Peyer's patch (tissue), 4 donors: Measurements from ENCODE around the gene SMURF1.

Experiments used
- POLR2A ChIP-seq, 2 donors: fragments of 450-650 bp; IDR thresholded peaks; one replicate each; pipeline ENCODE4 v1.5.1; 2017; ENCODE audit warnings: antibody characterized with exemption in 2 of 2, mild to moderate bottlenecking in 2 of 2, moderate library complexity in 2 of 2
- TF ChIP-seq, protein P1 (sequence below), 6 experiments: fragments of 450-650 bp in 4 of 6; fragments of 200-600 bp in 2 of 6; sonication (generic) in 1 of 6; IDR thresholded peaks; one replicate each; pipeline ENCODE4 v1.5.1; 2017 to 2019; ENCODE audit warnings: antibody characterized with exemption in 6 of 6, mild to moderate bottlenecking in 3 of 6, moderate library complexity in 1 of 6

GRCh38 chr7:98995523-98996149 lies 148.3 kb downstream of the SMURF1 start:
- TF ChIP-seq, protein P1, sequence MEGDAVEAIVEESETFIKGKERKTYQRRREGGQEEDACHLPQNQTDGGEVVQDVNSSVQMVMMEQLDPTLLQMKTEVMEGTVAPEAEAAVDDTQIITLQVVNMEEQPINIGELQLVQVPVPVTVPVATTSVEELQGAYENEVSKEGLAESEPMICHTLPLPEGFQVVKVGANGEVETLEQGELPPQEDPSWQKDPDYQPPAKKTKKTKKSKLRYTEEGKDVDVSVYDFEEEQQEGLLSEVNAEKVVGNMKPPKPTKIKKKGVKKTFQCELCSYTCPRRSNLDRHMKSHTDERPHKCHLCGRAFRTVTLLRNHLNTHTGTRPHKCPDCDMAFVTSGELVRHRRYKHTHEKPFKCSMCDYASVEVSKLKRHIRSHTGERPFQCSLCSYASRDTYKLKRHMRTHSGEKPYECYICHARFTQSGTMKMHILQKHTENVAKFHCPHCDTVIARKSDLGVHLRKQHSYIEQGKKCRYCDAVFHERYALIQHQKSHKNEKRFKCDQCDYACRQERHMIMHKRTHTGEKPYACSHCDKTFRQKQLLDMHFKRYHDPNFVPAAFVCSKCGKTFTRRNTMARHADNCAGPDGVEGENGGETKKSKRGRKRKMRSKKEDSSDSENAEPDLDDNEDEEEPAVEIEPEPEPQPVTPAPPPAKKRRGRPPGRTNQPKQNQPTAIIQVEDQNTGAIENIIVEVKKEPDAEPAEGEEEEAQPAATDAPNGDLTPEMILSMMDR (IDR thresholded peaks at IDR 0.05) = no peak
- no peak for TF ChIP-seq POLR2A (IDR thresholded peaks at IDR 0.05)
